ENCODE data around the gene SLC25A28.

The SLC25A28 gene

GRCh38 chr10:99619851-99620710 is at the start of gene SLC25A28:
TSS of gene SLC25A28 (minus strand) at chr10:99620439. CDS start at chr10:99620335, 104 bp downstream.
- no peak for DNase-seq (ENCODE audit: low read depth, low spot score)

DNA sequence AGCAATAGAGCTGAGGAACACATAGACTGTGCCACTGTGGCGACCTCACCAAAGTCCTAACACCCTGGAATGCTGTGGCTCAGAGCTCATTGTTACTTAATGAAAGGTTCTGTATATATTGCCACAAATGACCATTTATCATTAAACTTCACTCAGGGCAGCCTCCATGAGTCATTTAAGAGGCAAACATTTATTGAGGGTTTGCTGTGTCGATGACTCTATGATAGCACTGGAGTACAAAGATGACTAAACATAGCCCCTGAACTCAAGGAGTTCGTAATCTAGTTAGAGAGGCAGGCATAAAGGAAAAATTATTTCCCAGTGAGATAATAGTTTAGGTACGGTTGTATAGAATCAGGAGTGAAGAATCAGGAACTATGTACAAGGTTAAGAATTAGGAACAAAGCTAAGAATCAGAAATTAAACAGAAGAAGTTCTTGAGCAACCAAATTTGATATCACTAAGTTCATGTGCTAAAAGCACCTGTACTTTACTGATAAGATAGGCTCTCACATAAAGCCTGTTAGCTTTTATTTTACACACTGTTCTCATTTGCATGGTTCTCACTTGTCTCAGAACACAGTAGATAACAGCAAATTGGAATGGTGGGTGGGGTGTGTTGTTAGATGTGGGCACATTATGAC is 47.0 kb upstream of the SLC25A28 start:
- no peak for DNase-seq (ENCODE audit: low read depth, low spot score)

DNA sequence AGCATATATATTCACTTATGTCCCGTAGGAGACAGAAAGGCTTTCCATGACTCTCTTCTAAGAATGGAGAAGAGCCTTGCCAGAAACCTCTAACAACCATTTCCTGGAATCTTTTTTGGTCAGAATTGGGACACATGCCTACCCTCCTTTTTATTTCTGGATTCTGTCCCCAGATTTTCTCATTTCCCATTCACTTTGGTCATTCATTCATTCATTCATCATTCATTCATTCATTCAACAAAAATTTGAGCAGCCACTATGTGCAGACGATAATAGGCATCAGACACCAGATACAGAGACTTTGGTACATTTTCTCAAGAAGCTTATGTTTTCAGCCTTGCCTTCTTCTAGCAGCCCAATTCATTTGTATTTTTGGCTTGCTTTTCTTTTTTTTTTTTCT is 45.1 kb upstream of the SLC25A28 start:
- DNase-seq (ENCODE audit: low read depth, low spot score): no peak

GRCh38 chr10:99661377-99661763 is 41.1 kb upstream of the SLC25A28 start:
- DNase-seq (ENCODE audit: low read depth, low spot score): no peak

DNA sequence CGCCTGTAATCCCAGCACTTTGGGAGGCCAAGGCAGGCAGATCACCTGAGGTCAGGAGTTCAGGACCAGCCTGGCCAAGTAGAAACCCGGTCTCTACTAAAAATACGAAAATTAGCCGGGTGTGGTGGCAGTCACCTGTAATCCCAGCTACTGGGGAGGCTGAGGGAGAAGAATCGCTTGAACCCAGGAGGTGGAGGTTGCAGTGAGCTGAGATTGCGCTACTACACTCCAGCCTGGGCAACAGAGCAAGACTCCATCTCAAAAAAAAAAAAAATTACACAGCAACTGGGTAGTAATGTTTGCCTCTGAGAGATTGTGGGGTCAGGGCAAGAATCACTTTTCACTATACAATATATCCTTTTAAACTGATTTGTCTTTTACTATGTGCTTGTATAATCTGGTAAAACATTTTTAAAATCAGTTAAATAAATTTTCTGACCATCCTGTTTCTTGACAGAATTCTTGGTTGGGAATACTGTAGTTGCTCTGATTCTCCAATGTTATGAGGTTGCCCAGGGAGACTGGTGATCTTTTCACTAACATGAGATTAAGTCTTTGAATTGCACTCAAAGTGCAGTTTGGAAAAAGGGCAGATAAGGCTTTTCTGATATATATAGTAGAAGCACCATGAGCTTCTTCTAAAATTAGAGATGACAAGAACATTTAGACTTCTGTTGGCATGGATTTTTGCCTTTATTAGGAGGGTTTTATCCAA is 40.6 kb upstream of the SLC25A28 start:
- no peak for DNase-seq (ENCODE audit: low read depth, low spot score)

GRCh38 chr10:99659868-99660366 is 39.7 kb upstream of the SLC25A28 start:
- DNase-seq (ENCODE audit: low read depth, low spot score): no peak

- peak; percentile 86 for DNase-seq (ENCODE audit: low read depth, low spot score)
Measured at GRCh38 chr10:99659031-99659867, 39.0 kb upstream of the SLC25A28 start, which contains the start of gene ENTPD7. TSS of gene ENTPD7 (plus strand) at chr10:99659509. CDS start at chr10:99659957, 448 bp downstream.

DNA sequence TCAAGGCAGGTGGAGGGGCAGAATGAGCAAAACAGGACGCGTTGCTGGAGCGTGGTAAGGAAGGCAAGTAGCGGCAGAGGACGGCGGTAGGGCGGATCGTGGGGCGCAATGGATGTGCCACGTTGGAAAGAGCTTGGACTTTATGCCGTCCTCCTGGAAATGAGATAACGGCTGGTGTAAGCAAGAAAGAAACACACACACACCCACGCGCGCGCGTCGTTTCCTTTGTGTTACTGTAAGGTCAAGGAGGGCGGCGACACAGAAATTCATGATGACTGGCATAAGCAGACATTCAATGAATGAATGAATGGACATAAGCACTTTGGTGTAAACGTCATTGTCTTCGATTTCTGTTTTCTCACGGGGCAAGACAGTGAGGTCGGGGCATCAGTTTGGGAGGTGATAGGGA is 38.4 kb upstream of the SLC25A28 start:
- DNase-seq (ENCODE audit: low read depth, low spot score): no peak

- no peak for DNase-seq (ENCODE audit: low read depth, low spot score)
Measured at GRCh38 chr10:99656199-99657064, 36.2 kb upstream of the SLC25A28 start.

DNA sequence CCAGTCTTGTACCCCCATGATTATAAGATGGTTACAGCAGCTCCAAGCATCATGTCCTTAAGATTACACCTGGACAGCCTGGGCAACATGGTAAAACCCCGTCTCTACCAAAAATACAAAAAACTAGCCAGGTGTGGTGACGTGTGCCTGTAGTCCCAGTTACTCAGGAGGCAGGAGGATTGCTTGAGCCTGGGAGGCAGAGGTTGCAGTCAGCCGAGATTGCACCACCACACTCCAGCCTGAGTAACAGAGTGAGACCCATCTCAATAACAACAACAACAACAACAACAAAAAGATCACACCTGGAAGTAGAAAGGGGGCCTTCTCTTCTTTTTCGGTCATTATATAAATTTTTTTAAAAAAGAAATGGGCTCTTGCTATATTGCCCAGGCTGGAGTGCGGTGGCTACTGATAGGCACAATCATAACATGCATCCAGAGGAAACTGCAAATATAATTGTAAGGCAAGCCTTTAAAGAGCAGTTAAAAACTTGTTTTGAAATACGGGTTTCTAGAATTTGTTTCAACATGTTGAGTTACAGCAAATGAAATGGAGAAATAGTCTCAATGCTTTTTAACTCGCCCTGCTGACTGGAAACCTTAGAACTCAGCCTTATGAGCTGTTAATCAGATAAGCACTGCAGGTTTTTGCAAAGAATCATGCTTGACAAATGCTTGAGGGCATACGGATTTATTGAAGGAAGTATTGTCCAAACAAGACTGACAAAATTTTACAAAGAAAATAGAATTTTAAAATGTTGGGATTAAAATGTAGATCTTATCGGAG is 34.3 kb upstream of the SLC25A28 start:
- DNase-seq (ENCODE audit: low read depth, low spot score): no peak

- DNase-seq (ENCODE audit: low read depth, low spot score): no peak
Measured at GRCh38 chr10:99652800-99653390, 32.7 kb upstream of the SLC25A28 start.

DNA sequence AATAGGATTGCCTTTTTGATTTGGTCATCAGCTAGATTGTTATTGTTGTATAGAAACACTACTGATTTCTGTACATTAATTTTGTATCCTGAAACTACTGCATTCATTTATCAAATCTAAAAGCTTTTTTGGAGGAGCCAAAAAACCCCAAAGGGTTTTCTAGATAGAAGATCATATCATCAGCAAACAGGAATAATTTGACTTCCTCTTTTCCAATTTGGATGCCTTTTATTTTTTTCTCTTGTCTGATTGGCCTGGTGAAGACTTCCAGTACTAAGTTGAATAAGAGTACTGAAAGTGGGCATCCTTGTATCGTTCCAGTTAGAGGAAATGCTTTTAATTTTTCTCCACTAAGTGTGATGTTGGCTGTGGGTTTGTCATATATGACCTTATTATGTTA is 28.5 kb upstream of the SLC25A28 start:
- no peak for DNase-seq (ENCODE audit: low read depth, low spot score)

DNA sequence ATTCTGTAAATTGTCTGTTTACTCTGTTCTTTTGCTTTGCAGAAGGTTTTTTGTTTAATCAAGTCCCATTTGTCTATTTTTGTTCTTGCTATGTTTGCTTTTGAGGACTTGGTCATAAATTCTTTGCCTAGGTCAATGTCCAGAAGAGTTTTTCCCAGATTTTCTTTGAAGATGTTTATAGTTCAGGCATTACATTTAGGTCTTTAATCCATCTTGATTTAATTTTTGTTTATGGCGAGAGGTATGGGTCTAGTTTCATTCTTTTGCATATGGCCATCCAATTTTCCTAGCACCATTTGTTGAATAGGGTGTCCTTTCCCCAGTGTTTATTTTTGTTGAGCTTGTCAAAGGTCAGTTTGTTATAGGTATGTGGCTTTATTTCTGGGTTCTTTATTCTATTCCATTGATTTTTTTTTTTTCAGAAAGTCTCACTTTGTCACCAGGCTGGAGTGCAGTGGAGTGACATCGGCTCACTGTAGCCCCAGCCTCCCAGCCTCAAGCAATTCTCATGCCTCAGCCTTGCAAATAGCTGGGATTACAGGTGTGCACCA is 27.4 kb upstream of the SLC25A28 start:
- no peak for DNase-seq (ENCODE audit: low read depth, low spot score)

DNA sequence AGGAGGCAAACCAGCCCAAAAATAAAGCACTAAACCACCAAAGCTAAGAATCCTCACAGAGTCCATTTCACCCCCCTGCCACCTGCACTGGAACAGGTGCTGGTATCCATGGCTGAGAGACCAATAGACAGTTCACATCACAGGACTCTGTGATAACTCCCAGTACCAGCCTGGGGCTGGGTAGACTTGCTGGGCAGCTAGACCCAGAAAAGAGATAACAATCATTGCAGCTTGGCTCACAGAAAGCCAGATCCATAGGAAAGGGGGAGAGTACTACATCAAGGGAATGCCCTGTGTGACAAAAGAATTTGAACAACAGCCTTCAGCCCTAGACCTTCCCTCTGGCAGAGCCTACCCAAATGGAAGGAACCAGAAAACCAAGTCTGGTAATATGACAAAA is 13.6 kb upstream of the SLC25A28 start:
- DNase-seq (ENCODE audit: low read depth, low spot score): no peak

DNA sequence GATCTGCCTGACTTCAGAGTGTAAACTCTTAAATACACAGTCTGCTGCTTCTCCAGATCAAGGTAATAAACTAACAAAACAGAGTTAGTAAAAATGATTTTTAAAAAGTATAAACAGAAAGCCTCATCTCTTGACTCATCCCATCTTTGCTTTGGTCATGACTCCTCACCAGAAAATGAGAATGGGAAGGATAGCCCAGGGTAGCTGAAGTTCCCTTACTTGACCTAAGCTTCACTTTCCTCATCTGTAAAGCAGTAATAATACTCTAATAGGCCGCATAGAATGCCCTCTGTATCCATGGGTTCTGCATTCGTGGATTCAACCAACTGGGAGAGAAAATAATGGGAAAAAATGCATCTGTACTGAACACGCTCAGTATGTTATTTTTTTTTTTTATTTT is 11.3 kb upstream of the SLC25A28 start:
- DNase-seq (ENCODE audit: low read depth, low spot score): no peak

DNA sequence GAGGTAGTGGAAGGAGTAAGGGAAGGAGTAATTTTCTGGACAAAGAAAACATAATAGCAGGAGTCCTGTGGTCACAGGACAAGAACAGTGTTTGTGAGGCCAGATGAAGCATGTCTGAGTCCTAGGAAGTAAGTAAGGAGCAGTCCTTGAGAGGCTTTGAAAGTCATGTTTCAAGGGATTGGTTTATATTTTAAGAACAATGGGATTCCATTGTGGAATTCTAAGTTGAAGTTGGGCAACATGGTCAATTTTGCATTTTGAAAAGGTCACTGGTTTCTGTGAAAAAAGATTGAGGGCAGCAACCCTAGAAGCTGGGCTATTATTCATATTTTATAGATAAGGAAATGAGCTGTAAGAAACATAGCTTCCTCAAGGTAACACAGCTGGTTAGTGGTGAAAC is 10.8 kb upstream of the SLC25A28 start:
- no peak for DNase-seq (ENCODE audit: low read depth, low spot score)

DNA sequence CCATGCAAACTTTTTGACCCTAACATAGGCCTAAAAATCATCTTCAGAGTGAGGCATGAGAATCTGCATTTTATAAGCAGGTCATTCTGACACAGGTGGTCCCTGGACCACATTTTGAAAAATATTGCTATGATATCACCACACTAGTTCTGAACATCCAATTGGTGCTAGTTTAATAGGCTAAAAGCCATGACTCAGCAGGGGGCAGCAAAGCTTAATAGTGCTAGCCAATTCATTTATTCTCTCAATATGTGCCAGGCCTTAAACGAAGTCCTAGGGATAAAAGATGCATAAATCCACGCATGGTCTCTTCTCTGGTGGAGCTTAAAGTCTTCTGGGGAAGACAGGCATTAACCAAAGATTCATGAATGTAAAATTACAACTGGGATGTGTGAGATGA is 10.2 kb upstream of the SLC25A28 start:
- no peak for DNase-seq (ENCODE audit: low read depth, low spot score)

DNA sequence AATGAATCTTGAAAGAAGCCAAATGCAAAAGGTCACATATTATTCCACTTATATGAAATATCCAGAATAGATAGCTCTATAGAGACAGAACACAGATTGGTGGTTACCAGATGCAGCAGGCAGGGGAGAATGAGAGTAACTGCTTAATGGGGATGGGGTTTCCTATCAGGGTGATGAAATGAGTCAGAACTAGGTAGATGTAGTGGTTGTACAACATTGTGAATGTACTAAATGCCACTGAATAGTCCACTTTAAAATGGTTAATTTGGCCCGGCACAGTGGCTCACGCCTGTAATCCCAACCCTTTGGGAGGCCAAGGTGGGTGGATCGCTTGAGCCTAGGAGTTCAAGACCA is 9.4 kb upstream of the SLC25A28 start:
- DNase-seq (ENCODE audit: low read depth, low spot score): no peak
